Body of pancreas (tissue), 4 donors: ENCODE measurements around the gene PCP4. TPM values are rescaled to one million over a fixed set of nuclear protein-coding genes. Genes with fewer than 3 reads are reported as not detected.

ENCODE experiments used
- ATAC-seq: fragments of 150-250 bp; one replicate; pipeline ENCODE4 v1.9.1; 2016
- DNase-seq, 4 donors: peaks; one replicate each; pipeline ENCODE4 v3.0.0-alpha.2; 2019
- H3K27ac ChIP-seq, 4 donors: fragments of 200-600 bp; sonication (generic); 1 replicate in 3 of 4; 2 replicates in 1 of 4; pipeline versions ENCODE4 v1.5.1 to v1.6.1; 2016 to 2019; ENCODE audit warnings: mild to moderate bottlenecking in 1 of 4, mixed read lengths in 1 of 4, moderate library complexity in 1 of 4
- H3K27me3 ChIP-seq, 2 donors: fragments of 200-600 bp; sonication (generic); one replicate each; pipeline ENCODE4 v1.6.0; 2016; ENCODE audit warnings: mild to moderate bottlenecking in 1 of 2
- H3K36me3 ChIP-seq, 2 donors: fragments of 200-600 bp; sonication (generic); replicated peaks in 1 of 2; 2 replicates each; pipeline ENCODE4 v1.5.1; 2016; ENCODE audit warnings: low read depth in 2 of 2; ENCODE audit not compliant: insufficient read depth in 1 of 2
- H3K4me1 ChIP-seq: fragments of 200-600 bp; sonication (generic); one replicate; pipeline ENCODE4 v1.6.0; 2016
- H3K4me3 ChIP-seq, 2 donors: fragments of 200-600 bp; sonication (generic); 1 replicate in 1 of 2; 2 replicates in 1 of 2; pipeline ENCODE4 v1.5.1; 2016 to 2019
- H3K9me3 ChIP-seq, 3 donors: fragments of 200-600 bp; sonication (generic); 1 replicate in 2 of 3; 2 replicates in 1 of 3; pipeline ENCODE4 v1.5.1; 2016
- CTCF ChIP-seq, 7 experiments: fragments of 450-650 bp in 4 of 7; fragments of 200-600 bp in 3 of 7; sonication (generic) in 3 of 7; IDR thresholded peaks; one replicate each; pipeline ENCODE4 v1.5.1; 2016 to 2019; ENCODE audit warnings: antibody characterized with exemption in 7 of 7
- POLR2A ChIP-seq, 3 donors: fragments of 450-650 bp; IDR thresholded peaks; one replicate each; pipeline ENCODE4 v1.6.1; 2016; ENCODE audit warnings: antibody characterized with exemption in 3 of 3, mild to moderate bottlenecking in 2 of 3
- WGBS, 2 donors: methylation state at CpG; one replicate each; pipeline ENCODE4 v1.1.5; 2017; 5-methylcytosine and 5-hydroxymethylcytosine counted together
- intact Hi-C: fragments of 100-400 bp; cut with DNase I; formaldehyde crosslinking; loops from one replicate; pipeline ENCODE4 v1.15.1; 2023
- total RNA-seq, 2 donors: library from RNA; depleted of rRNA; stranded (reverse); fragments of >200 nt; gene quantifications; one replicate each; pipeline ENCODE4 v1.1.0, GENCODE V29; 2016

Gene PCP4
- total RNA-seq, 2 donors from 2014 or later, result 1.6 TPM; not detected in 1

- Histone ChIP-seq H3K36me3 (no peaks in the 10 kb centered on the region), H3K4me3 (no peak overlapping the region), H3K27me3 (no peaks in the 10 kb centered on the region), H3K9me3 (no peaks in the 10 kb centered on the region), H3K4me1 (peaks cover 16% of the 10 kb centered on the region), H3K27ac (no peak overlapping the region)
- TF ChIP-seq CTCF (IDR thresholded peaks at IDR 0.05) (no peak), POLR2A (IDR thresholded peaks at IDR 0.05) (no peak)
- intact Hi-C loops, result no loop called here
- WGBS, 2 donors, result 85 to 91% methylated on average over 9 to 10 of the region's 10 CpGs
- ATAC-seq (no peak), DNase-seq (no peak)
Measured at GRCh38 chr21:39923476-39923875, 56.2 kb downstream of the PCP4 start.

- intact Hi-C loops, result no loop called here
- ATAC-seq, result peak; percentile 71
- WGBS, 2 donors, result 43 to 49% methylated on average over 7 to 8 of the region's 8 CpGs
- peak; percentile 37 to 64 (median 44) for DNase-seq
- TF ChIP-seq POLR2A (IDR thresholded peaks at IDR 0.05) (no peak), CTCF (IDR thresholded peaks at IDR 0.05) (peak in 3 of 7 experiments; percentile 20 to 32 (median 30))
- no peak overlapping the region for H3K4me3 ChIP-seq
- H3K27me3 ChIP-seq, result no peaks in the 10 kb centered on the region
- H3K36me3 ChIP-seq, result no peaks in the 10 kb centered on the region
- H3K9me3 ChIP-seq, result no peaks in the 10 kb centered on the region
- peaks cover 16% of the 10 kb centered on the region for H3K4me1 ChIP-seq
- H3K27ac ChIP-seq, result peak overlapping the region in 2 of 4 donors; percentile 7 to 65
Measured at GRCh38 chr21:39924577-39925308, 57.5 kb downstream of the PCP4 start.

DNA sequence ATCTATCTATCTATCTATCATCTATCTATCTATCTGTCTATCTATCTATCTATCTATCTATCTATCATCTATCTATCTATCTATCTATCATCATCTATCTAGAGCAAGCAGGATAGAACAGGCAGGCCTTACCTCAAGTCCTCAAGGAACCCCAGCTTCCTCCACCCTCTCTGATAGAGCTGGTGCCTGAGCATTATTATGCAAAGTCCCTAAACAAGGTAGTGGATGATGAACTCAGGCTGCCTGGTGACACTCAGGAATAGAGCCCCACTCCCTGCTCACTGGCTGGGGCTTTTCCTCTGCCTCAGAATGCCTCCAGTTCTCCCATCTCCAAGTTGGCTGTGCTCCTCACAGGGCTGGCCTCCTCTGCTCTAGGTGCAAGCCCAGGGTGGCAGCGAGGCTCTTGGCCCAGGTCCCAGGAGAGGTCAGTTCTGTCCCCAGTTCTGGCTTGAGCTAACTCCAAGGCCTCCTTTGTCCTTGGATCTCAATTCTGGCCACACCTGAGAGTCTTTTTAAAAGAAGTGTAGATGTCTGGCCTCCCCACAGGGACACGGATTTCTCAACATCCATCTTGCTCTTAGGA lies 60.2 kb downstream of the PCP4 start:
- intact Hi-C loops, result no loop called here
- DNase-seq, result peak; percentile 5 to 40 (median 26)

DNA sequence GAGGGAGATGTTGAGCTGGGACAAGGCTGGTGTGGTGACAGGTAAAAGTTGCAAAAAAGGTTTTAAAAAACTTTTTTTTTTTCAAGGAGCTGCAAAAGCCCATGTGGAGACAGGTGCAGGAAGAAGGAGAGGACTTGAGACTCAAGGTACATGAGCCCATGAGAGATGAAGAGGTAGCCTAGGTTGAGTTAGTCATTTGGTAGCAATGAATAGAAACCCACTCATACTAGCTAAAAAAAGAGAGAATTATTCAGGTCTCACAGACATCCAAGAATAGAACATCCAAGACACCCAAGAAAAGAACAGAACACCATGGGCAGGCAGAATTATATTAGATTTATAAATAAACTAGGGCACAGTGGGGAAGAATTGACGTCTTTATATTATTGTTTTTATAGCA lies 65.1 kb downstream of the PCP4 start:
- DNase-seq (no peak), ATAC-seq (no peak)
- Histone ChIP-seq H3K4me1 (peaks cover 9% of the 10 kb centered on the region), H3K36me3 (no peaks in the 10 kb centered on the region), H3K27me3 (no peaks in the 10 kb centered on the region), H3K27ac (no peak overlapping the region), H3K4me3 (no peak overlapping the region), H3K9me3 (no peaks in the 10 kb centered on the region)
- no peak for TF ChIP-seq POLR2A (IDR thresholded peaks at IDR 0.05)
- TF ChIP-seq CTCF (IDR thresholded peaks at IDR 0.05), result no peak
- intact Hi-C loops, result no loop called here
- WGBS, 2 donors, result 77 to 91% methylated on average over 1 of the region's 1 CpG

More for the DNA sequence above, 60.2 kb downstream of the PCP4 start:
- no peak for ATAC-seq
- Histone ChIP-seq H3K4me1 (peaks cover 16% of the 10 kb centered on the region), H3K4me3 (no peak overlapping the region), H3K36me3 (no peaks in the 10 kb centered on the region), H3K27ac (no peak overlapping the region), H3K9me3 (no peaks in the 10 kb centered on the region), H3K27me3 (no peaks in the 10 kb centered on the region)
- WGBS, 2 donors, result 14 to 29% methylated on average over 2 of the region's 2 CpGs
- TF ChIP-seq CTCF (IDR thresholded peaks at IDR 0.05), result no peak
- TF ChIP-seq POLR2A (IDR thresholded peaks at IDR 0.05), result no peak
